Loucy (cell line): ENCODE measurements around the gene GMPR2.

Source experiments
- H2AFZ ChIP-seq: fragments of 200-600 bp; sonication (generic); 2 replicates; pipeline ENCODE4 v1.6.0; 2016; ENCODE audit warnings: antibody characterized with exemption, mild to moderate bottlenecking, low read length, moderate library complexity
- H3F3A ChIP-seq: fragments of 200-600 bp; 2 replicates; pipeline ENCODE4 v1.6.0; 2016; ENCODE audit warnings: antibody characterized with exemption, low read depth, mild to moderate bottlenecking
- H3K27me3 ChIP-seq: fragments of 200-600 bp; sonication (generic); 2 replicates; pipeline ENCODE4 v1.6.1; 2014; ENCODE audit warnings: low read length, mild to moderate bottlenecking; ENCODE audit not compliant: insufficient read depth, poor library complexity, severe bottlenecking
- H3K36me3 ChIP-seq: fragments of 200-600 bp; sonication (generic); 2 replicates; pipeline ENCODE4 v1.6.1; 2016; ENCODE audit warnings: low read length; ENCODE audit not compliant: insufficient read depth
- H3K4me1 ChIP-seq: fragments of 200-600 bp; sonication (generic); 2 replicates; pipeline ENCODE4 v1.5.1; 2014; ENCODE audit warnings: low read length, mild to moderate bottlenecking; ENCODE audit not compliant: insufficient read depth, poor library complexity, severe bottlenecking
- H3K4me2 ChIP-seq: fragments of 200-600 bp; sonication (generic); 2 replicates; pipeline ENCODE4 v1.6.0; 2014; ENCODE audit warnings: antibody characterized with exemption, low read length, low read depth, mild to moderate bottlenecking; ENCODE audit not compliant: poor library complexity, severe bottlenecking
- H3K4me3 ChIP-seq: fragments of 200-600 bp; sonication (generic); 2 replicates; pipeline ENCODE4 v1.5.1; 2014; ENCODE audit warnings: low read length, mild to moderate bottlenecking, mixed read lengths; ENCODE audit not compliant: poor library complexity, severe bottlenecking
- H3K79me2 ChIP-seq: fragments of 200-600 bp; sonication (generic); 2 replicates; pipeline ENCODE4 v1.6.1; 2014; ENCODE audit warnings: low read length; ENCODE audit not compliant: insufficient read depth
- H3K9ac ChIP-seq: fragments of 200-600 bp; sonication (generic); 2 replicates; pipeline ENCODE4 v1.6.0; 2014; ENCODE audit warnings: mild to moderate bottlenecking, low read depth, low read length, moderate library complexity; ENCODE audit not compliant: poor library complexity, severe bottlenecking
- H3K9me2 ChIP-seq: fragments of 200-600 bp; sonication (generic); replicated peaks from 2 replicates; pipeline ENCODE4 v1.6.1; 2016; ENCODE audit warnings: low read depth, low read length, mixed read lengths
- H3K9me3 ChIP-seq: fragments of 200-600 bp; sonication (generic); 2 replicates; pipeline ENCODE4 v1.6.1; 2014; ENCODE audit warnings: mild to moderate bottlenecking, antibody characterized with exemption, low read length, low read depth; ENCODE audit not compliant: insufficient read depth
- H4K20me1 ChIP-seq: fragments of 200-600 bp; sonication (generic); 2 replicates; pipeline ENCODE4 v1.6.0; 2014; ENCODE audit warnings: antibody characterized with exemption, low read length, mild to moderate bottlenecking; ENCODE audit not compliant: insufficient read depth, poor library complexity, severe bottlenecking
- CTCF ChIP-seq: fragments of 200-600 bp; sonication (generic); conservative IDR thresholded peaks from 2 replicates; pipeline ENCODE4 v1.5.1; 2014; ENCODE audit warnings: mild to moderate bottlenecking, antibody characterized with exemption, low read length
- EZH2phosphoT487 ChIP-seq: fragments of 200-600 bp; IDR thresholded peaks from 2 replicates; pipeline ENCODE4 v1.6.1; 2018; ENCODE audit warnings: antibody characterized with exemption, mild to moderate bottlenecking, moderate library complexity, borderline replicate concordance

Gene GMPR2

GRCh38 chr14:24187539-24187915 is 45.2 kb upstream of the GMPR2 start:
- TF ChIP-seq EZH2phosphoT487 (no peak), CTCF (no peak)
- Histone ChIP-seq H3K4me1 (peaks cover 11% of the 10 kb centered on the region), H3K36me3 (no peaks in the 10 kb centered on the region; the same call in 1 of the 2 replicates), H3K9me2 (no peaks in the 10 kb centered on the region), H3K27me3 (no peaks in the 10 kb centered on the region), H3K9ac (peak overlapping the region; percentile 70), H3K9me3 (no peaks in the 10 kb centered on the region), H2AFZ (no peak overlapping the region), H3F3A (no peaks in the 10 kb centered on the region), H3K4me2 (peak overlapping the region; percentile 84), H4K20me1 (no peaks in the 10 kb centered on the region), H3K79me2 (peaks cover 11% of the 10 kb centered on the region; the same call in 1 of the 2 replicates), H3K4me3 (peak overlapping the region; percentile 80)

GRCh38 chr14:24188251-24189058 is 44.3 kb upstream of the GMPR2 start, which contains the start of gene IPO4:
IPO4 (minus strand) TSS chr14:24188816; CDS start chr14:24188787, 29 bp downstream.
- Histone ChIP-seq H2AFZ (peak within 1 kb of the TSS; percentile 62), H3K9ac (peak within 1 kb of the TSS; percentile 70), H3F3A (no peaks in the 10 kb centered on the region), H3K27me3 (no peaks in the 10 kb centered on the region), H3K4me3 (peak within 1 kb of the TSS; percentile 80), H3K9me3 (no peaks in the 10 kb centered on the region), H3K36me3 (no peaks in the 10 kb centered on the region; the same call in 1 of the 2 replicates), H3K79me2 (peaks cover 17% of the 10 kb centered on the region; the same call in 1 of the 2 replicates), H4K20me1 (no peaks in the 10 kb centered on the region), H3K4me2 (peak within 1 kb of the TSS; percentile 84), H3K9me2 (no peaks in the 10 kb centered on the region), H3K4me1 (peaks cover 11% of the 10 kb centered on the region)
- TF ChIP-seq CTCF (no peak), EZH2phosphoT487 (no peak)

- Histone ChIP-seq H3K79me2 (peaks cover 19% of the 10 kb centered on the region; the same call in 1 of the 2 replicates), H4K20me1 (no peaks in the 10 kb centered on the region), H3K4me2 (peak overlapping the region; percentile 84), H3K9me3 (no peaks in the 10 kb centered on the region), H3K9ac (peak overlapping the region; percentile 70), H2AFZ (peak overlapping the region; percentile 26; the same call in 1 of the 2 replicates), H3K36me3 (no peaks in the 10 kb centered on the region; the same call in 1 of the 2 replicates), H3K9me2 (no peaks in the 10 kb centered on the region), H3K4me1 (peaks cover 13% of the 10 kb centered on the region), H3K4me3 (peak overlapping the region; percentile 80), H3F3A (no peaks in the 10 kb centered on the region), H3K27me3 (no peaks in the 10 kb centered on the region)
- TF ChIP-seq EZH2phosphoT487 (no peak), CTCF (no peak)
Measured at GRCh38 chr14:24189059-24189375, 43.7 kb upstream of the GMPR2 start.
